HEK293 (cell line): ENCODE results near the gene GSG1L.

Experiments
- CTCF ChIA-PET: fragments of 350-600 bp; formaldehyde crosslinking; extraction: SDS; loops from one replicate; lab custom pipeline; 2021; ENCODE audit warnings: antibody characterized with exemption; lab: Yijun Ruan, JAX
- POLR2A ChIA-PET: fragments of 300-600 bp; formaldehyde crosslinking; extraction: SDS; loops from one replicate; lab custom pipeline; 2020; ENCODE audit warnings: antibody characterized with exemption, inconsistent platforms; lab: Yijun Ruan, JAX
- H3K27ac ChIP-seq: fragments of 200-500 bp; sonication (Bioruptor generic); 2 replicates; pipeline ENCODE4 v1.5.1; 2014; ENCODE audit warnings: low read depth, low read length, control low read depth, inconsistent platforms; ENCODE audit errors: extremely low read depth
- H3K36me3 ChIP-seq, 2 experiments: fragments of 200-500 bp in 1 of 2; sonication (Bioruptor generic) in 1 of 2; 1 replicate in 1 of 2; 2 replicates in 1 of 2; pipeline ENCODE4 v1.5.1; 2014 to 2017; ENCODE audit warnings: inconsistent platforms in 2 of 2, low read length in 2 of 2; ENCODE audit not compliant: control insufficient read depth in 2 of 2, insufficient read depth in 1 of 2
- H3K4me1 ChIP-seq: fragments of 200-500 bp; sonication (Bioruptor generic); 2 replicates; pipeline ENCODE4 v1.5.1; 2014; ENCODE audit warnings: mild to moderate bottlenecking, low read length, inconsistent platforms; ENCODE audit not compliant: control insufficient read depth, insufficient read depth
- H3K4me3 ChIP-seq: 2 replicates; pipeline ENCODE4 v1.5.1; 2011; ENCODE audit warnings: low read depth, mild to moderate bottlenecking, control low read depth, low read length, moderate library complexity
- H3K9me3 ChIP-seq: fragments of 200-500 bp; sonication (Bioruptor generic); 2 replicates; pipeline ENCODE4 v1.5.1; 2014; ENCODE audit warnings: low read depth, low read length, inconsistent platforms; ENCODE audit not compliant: control insufficient read depth, insufficient read depth
- BCL11A ChIP-seq: fragments of 450-650 bp; formaldehyde crosslinking; IDR thresholded peaks from 2 replicates; pipeline ENCODE4 v1.5.1; 2016; ENCODE audit warnings: low read depth, missing biosample characterization, missing genetic modification characterization
- GLI4 ChIP-seq: fragments of 450-650 bp; formaldehyde crosslinking; IDR thresholded peaks from 2 replicates; pipeline ENCODE4 v1.5.1; 2016; ENCODE audit warnings: missing biosample characterization, missing genetic modification characterization
- KLF10 ChIP-seq: fragments of 450-650 bp; IDR thresholded peaks from 2 replicates; pipeline ENCODE4 v1.5.1; 2018; ENCODE audit warnings: missing biosample characterization, mild to moderate bottlenecking, missing genetic modification characterization
- KLF7 ChIP-seq: fragments of 450-650 bp; formaldehyde crosslinking; IDR thresholded peaks from 2 replicates; pipeline ENCODE4 v1.5.1; 2016; ENCODE audit warnings: missing biosample characterization, missing genetic modification characterization, borderline replicate concordance
- ZBTB17 ChIP-seq: fragments of 450-650 bp; formaldehyde crosslinking; IDR thresholded peaks from 2 replicates; pipeline ENCODE4 v1.5.1; 2016; ENCODE audit warnings: missing biosample characterization, missing genetic modification characterization
- ZBTB26 ChIP-seq: fragments of 450-650 bp; formaldehyde crosslinking; optimal IDR thresholded peaks from 2 replicates; pipeline ENCODE3; 2016; ENCODE audit warnings: missing biosample characterization, mild to moderate bottlenecking, missing genetic modification characterization
- ZNF155 ChIP-seq: fragments of 450-650 bp; formaldehyde crosslinking; IDR thresholded peaks from 2 replicates; pipeline ENCODE4 v1.5.1; 2016; ENCODE audit warnings: missing biosample characterization, missing genetic modification characterization
- ZNF292 ChIP-seq: fragments of 450-650 bp; formaldehyde crosslinking; IDR thresholded peaks from 2 replicates; pipeline ENCODE4 v1.5.1; 2016; ENCODE audit warnings: low read depth, missing biosample characterization, missing genetic modification characterization, borderline replicate concordance
- ZNF514 ChIP-seq: fragments of 450-650 bp; formaldehyde crosslinking; IDR thresholded peaks from 2 replicates; pipeline ENCODE4 v1.5.1; 2016; ENCODE audit warnings: missing biosample characterization, missing genetic modification characterization
- ZNF645 ChIP-seq: fragments of 450-650 bp; formaldehyde crosslinking; IDR thresholded peaks from 2 replicates; pipeline ENCODE4; 2016; ENCODE audit warnings: missing biosample characterization, missing genetic modification characterization
- ZNF670 ChIP-seq: fragments of 450-650 bp; formaldehyde crosslinking; IDR thresholded peaks from 2 replicates; pipeline ENCODE4 v1.5.1; 2016; ENCODE audit warnings: missing biosample characterization, missing genetic modification characterization, low read depth
- ZSCAN23 ChIP-seq: fragments of 450-650 bp; formaldehyde crosslinking; IDR thresholded peaks from 2 replicates; pipeline ENCODE4 v1.5.1; 2016; ENCODE audit warnings: missing biosample characterization, missing genetic modification characterization
- ZSCAN4 ChIP-seq: fragments of 450-650 bp; formaldehyde crosslinking; IDR thresholded peaks from 2 replicates; pipeline ENCODE4 v1.5.1; 2017; ENCODE audit warnings: missing biosample characterization, missing genetic modification characterization
- ZSCAN5A ChIP-seq: fragments of 450-650 bp; formaldehyde crosslinking; IDR thresholded peaks from 2 replicates; pipeline ENCODE4 v1.5.1; 2016; ENCODE audit warnings: missing biosample characterization, missing genetic modification characterization

The GSG1L gene

GRCh38 chr16:28041615-28042014 lies 21.9 kb downstream of the GSG1L start:
- CTCF ChIA-PET: interaction anchor here (0.7 kb wide), 1 partner anchor 353 kb away, joined by 3 read pairs; no protein-coding TSS in a partner anchor
- Histone ChIP-seq H3K4me3 (no peak overlapping the region), H3K9me3 (no peaks in the 10 kb centered on the region), H3K4me1 (no peaks in the 10 kb centered on the region), H3K36me3 (no peaks in the 10 kb centered on the region), H3K27ac (no peak overlapping the region)
- TF ChIP-seq ZSCAN23: no peak
- POLR2A ChIA-PET: no interaction called here

- no peaks in the 10 kb centered on the region for H3K4me1 ChIP-seq
- CTCF ChIA-PET: no interaction called here
- POLR2A ChIA-PET: no interaction called here
- TF ChIP-seq BCL11A (tag by site-specific recombination) (no peak), ZNF645 (tag by site-specific recombination) (no peak), ZNF670 (no peak), ZSCAN5A (tag by site-specific recombination) (no peak), ZBTB17 (tag by site-specific recombination) (no peak), ZNF514 (tag by site-specific recombination) (no peak)
- no peaks in the 10 kb centered on the region for H3K9me3 ChIP-seq
- no peaks in the 10 kb centered on the region for H3K36me3 ChIP-seq
- H3K4me3 ChIP-seq: no peak overlapping the region
- H3K27ac ChIP-seq: no peak overlapping the region
Measured at GRCh38 chr16:28040039-28040438, 23.5 kb downstream of the GSG1L start.

GRCh38 chr16:28039493-28039892 lies 24.0 kb downstream of the GSG1L start:
- peak; percentile 95 for TF ChIP-seq ZSCAN4 (tag by site-specific recombination)
- TF ChIP-seq ZBTB26 (tag by site-specific recombination): peak; percentile 20
- TF ChIP-seq ZNF645 (tag by site-specific recombination): no peak
- TF ChIP-seq ZNF155 (tag by site-specific recombination): no peak
- no peak for TF ChIP-seq ZNF292
- no peak for TF ChIP-seq KLF10 (tag by site-specific recombination)
- no peak for TF ChIP-seq GLI4
- TF ChIP-seq KLF7 (tag by site-specific recombination): no peak
- no peak for TF ChIP-seq ZNF514 (tag by site-specific recombination)
- H3K9me3 ChIP-seq: no peaks in the 10 kb centered on the region
- H3K4me1 ChIP-seq: no peaks in the 10 kb centered on the region
- ChIA-PET CTCF (no interaction called here), POLR2A (no interaction called here)
- H3K27ac ChIP-seq: no peak overlapping the region
- H3K36me3 ChIP-seq: no peaks in the 10 kb centered on the region
- H3K4me3 ChIP-seq: no peak overlapping the region
